ENCODE measurements around the gene ETS2. TPM values are rescaled to one million over a fixed set of nuclear protein-coding genes. Genes with fewer than 3 reads are reported as not detected.

The ETS2 gene
- polyA plus RNA-seq, 1 donor, result 140 TPM

DNA sequence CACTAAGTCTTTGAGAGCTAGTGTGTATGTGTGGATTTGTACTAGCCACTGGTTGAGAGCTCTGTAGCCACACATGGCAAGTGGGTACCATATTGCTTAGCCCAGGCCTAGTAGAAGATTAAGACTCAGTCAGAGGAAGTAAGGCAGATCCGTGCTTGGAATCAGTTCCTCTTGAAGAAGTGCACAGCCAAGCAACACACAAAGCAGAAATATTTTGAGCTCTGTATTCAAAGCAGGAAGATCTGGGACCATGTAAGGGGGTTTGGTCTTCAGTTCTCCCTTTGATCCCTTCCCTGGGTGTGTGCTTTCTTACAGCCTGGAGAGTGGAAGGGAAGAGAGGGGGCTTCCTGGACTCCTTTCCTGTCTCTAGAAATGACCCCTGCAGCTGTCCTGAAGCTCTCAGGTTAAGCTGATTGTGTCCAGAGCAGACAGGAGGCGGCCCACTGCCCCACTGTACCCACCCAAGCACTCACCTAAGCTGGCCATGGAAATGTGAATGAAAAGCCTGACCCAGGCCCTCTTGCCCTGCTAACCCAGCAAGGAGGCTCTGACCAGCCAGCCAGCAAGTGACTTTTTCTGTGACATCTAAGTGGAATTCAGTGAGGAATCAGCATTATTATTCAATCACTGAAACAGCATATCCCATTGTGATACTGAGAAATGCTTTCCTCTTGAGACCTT lies 3.6 kb downstream of the ETS2 start:
- peaks cover 30% of the 10 kb centered on the region for H3K4me1 ChIP-seq (ENCODE audit: control insufficient read depth, insufficient read depth, low read length)
- H3K4me3 ChIP-seq (ENCODE audit: low read length), result peak overlapping the region; percentile 85
- H3K27ac ChIP-seq (ENCODE audit: low read length), result peak overlapping the region; percentile 99
- peaks cover 59% of the 10 kb centered on the region for H3K36me3 ChIP-seq (ENCODE audit: control insufficient read depth, insufficient read depth, low read length)
- H3K9me3 ChIP-seq (ENCODE audit: control insufficient read depth, low read depth, low read length), result no peaks in the 10 kb centered on the region
- WGBS (ENCODE audit: insufficient coverage, low lambda C conversion rate), result no CpG with 5 or more reads among the region's 2 CpGs
- DNase-seq, result no peak
- H3K27me3 ChIP-seq (ENCODE audit: control insufficient read depth, insufficient read depth, low read length), result no peaks in the 10 kb centered on the region

DNA sequence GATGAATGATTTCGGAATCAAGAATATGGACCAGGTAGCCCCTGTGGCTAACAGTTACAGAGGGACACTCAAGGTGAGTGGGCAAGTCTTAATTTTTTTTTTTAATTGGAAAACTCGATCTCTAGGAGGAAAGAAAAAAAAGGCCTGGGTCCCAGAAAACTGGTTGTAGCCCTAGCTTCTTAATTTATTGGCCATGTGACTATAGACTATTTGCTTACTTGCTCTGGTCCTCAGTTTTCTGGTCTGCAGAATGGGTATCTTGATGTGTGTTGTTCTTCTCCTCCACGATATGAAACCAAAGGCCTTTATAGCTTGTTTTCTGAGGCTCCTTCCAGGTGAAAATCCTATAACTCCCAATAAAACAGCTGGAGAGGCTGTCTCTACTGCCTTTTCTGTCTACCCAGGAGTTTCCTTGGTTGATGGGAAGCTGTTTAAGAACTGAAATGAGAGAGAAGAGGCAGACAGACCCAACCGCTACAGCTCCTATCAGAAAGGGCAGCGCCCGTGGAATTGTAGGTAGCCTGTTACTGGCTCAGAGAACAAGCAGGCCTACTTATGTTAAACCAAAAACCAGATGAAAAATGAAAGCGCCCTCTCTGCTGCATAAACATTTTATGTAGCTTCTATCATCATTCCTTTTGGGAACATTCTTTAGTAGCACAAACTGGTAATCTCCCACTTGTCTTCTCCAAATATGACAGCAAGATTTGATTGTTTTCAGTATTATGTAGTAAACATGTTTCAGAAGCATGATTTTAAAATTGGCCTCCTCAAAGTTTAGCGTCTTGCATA lies 4.5 kb downstream of the ETS2 start:
- no CpG with 5 or more reads among the region's 8 CpGs for WGBS (ENCODE audit: insufficient coverage, low lambda C conversion rate)
- Histone ChIP-seq H3K36me3 (ENCODE audit: control insufficient read depth, insufficient read depth, low read length) (peaks cover 68% of the 10 kb centered on the region), H3K27ac (ENCODE audit: low read length) (peak overlapping the region; percentile 1), H3K4me3 (ENCODE audit: low read length) (no peak overlapping the region), H3K27me3 (ENCODE audit: control insufficient read depth, insufficient read depth, low read length) (no peaks in the 10 kb centered on the region), H3K9me3 (ENCODE audit: control insufficient read depth, low read depth, low read length) (no peaks in the 10 kb centered on the region), H3K4me1 (ENCODE audit: control insufficient read depth, insufficient read depth, low read length) (peaks cover 26% of the 10 kb centered on the region)
- DNase-seq, result no peak

DNA sequence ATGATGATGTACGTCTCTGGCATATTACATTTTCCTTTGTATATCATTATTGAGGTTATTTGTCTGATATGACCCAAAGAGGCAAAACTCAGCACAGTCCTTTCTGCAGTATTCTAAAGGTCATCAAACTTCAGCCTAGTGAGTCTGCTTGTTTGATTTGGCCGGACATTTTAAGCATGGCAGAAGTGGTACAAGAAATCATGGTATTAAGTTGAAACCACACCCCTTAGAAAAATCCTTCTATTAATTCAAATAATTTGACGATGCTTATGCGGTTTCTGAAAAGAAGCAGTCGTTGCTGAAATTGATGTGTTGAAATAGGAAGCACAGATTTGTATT lies 5.1 kb downstream of the ETS2 start:
- no peak overlapping the region for H3K4me3 ChIP-seq (ENCODE audit: low read length)
- peaks cover 26% of the 10 kb centered on the region for H3K4me1 ChIP-seq (ENCODE audit: control insufficient read depth, insufficient read depth, low read length)
- H3K36me3 ChIP-seq (ENCODE audit: control insufficient read depth, insufficient read depth, low read length), result peaks cover 73% of the 10 kb centered on the region
- 64% methylated on average over 3 of the region's 5 CpGs for WGBS (ENCODE audit: insufficient coverage, low lambda C conversion rate)
- H3K27me3 ChIP-seq (ENCODE audit: control insufficient read depth, insufficient read depth, low read length), result no peaks in the 10 kb centered on the region
- no peak overlapping the region for H3K27ac ChIP-seq (ENCODE audit: low read length)
- no peak for DNase-seq
- no peaks in the 10 kb centered on the region for H3K9me3 ChIP-seq (ENCODE audit: control insufficient read depth, low read depth, low read length)

DNA sequence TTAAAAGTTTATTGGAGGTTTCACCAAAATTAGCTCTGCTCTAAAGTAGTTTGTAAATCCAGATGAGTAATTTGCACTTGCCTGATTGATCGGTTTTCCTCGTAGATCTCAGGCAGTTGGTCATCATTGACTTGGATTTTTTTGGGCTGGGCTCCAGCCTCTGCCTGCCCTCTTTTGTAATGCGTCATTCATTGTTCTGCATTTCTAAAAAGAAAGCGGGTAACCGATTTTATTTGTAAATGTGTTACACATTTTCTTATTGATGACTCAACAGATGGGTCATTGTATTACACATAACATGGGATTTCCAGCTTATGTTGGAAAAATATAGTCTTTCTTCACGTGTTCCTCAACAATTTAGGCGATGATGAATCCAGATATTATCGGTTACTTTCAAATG lies 5.5 kb downstream of the ETS2 start:
- DNase-seq, result no peak
- Histone ChIP-seq H3K36me3 (ENCODE audit: control insufficient read depth, insufficient read depth, low read length) (peaks cover 76% of the 10 kb centered on the region), H3K4me3 (ENCODE audit: low read length) (no peak overlapping the region), H3K27ac (ENCODE audit: low read length) (no peak overlapping the region), H3K4me1 (ENCODE audit: control insufficient read depth, insufficient read depth, low read length) (peaks cover 26% of the 10 kb centered on the region), H3K9me3 (ENCODE audit: control insufficient read depth, low read depth, low read length) (no peaks in the 10 kb centered on the region), H3K27me3 (ENCODE audit: control insufficient read depth, insufficient read depth, low read length) (no peaks in the 10 kb centered on the region)
- 79% methylated on average over 3 of the region's 8 CpGs for WGBS (ENCODE audit: insufficient coverage, low lambda C conversion rate)

DNA sequence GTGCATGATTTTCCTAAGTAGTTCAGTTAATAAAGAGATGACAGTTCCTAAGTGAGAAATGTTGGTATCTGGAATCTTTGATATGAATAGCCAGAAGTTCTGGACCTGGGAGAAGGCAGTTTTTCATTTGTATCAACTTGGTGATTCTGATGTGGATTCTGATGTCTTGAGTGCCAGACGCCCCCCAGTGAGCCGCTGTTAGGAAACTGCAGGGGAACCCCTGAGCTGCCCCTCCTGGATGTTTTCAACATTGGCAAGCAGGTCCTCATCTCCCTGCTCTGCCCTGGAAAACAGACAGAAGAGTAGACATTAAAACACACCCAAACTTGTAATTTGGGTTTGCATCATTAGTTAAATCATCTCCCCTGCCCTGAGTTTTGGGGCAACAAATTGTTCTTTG lies 7.4 kb downstream of the ETS2 start:
- Histone ChIP-seq H3K4me1 (ENCODE audit: control insufficient read depth, insufficient read depth, low read length) (peaks cover 25% of the 10 kb centered on the region), H3K4me3 (ENCODE audit: low read length) (no peak overlapping the region), H3K27me3 (ENCODE audit: control insufficient read depth, insufficient read depth, low read length) (no peaks in the 10 kb centered on the region), H3K9me3 (ENCODE audit: control insufficient read depth, low read depth, low read length) (no peaks in the 10 kb centered on the region), H3K27ac (ENCODE audit: low read length) (no peak overlapping the region), H3K36me3 (ENCODE audit: control insufficient read depth, insufficient read depth, low read length) (peaks cover 89% of the 10 kb centered on the region)
- WGBS (ENCODE audit: insufficient coverage, low lambda C conversion rate), result no CpG with 5 or more reads among the region's 2 CpGs
- no peak for DNase-seq

DNA sequence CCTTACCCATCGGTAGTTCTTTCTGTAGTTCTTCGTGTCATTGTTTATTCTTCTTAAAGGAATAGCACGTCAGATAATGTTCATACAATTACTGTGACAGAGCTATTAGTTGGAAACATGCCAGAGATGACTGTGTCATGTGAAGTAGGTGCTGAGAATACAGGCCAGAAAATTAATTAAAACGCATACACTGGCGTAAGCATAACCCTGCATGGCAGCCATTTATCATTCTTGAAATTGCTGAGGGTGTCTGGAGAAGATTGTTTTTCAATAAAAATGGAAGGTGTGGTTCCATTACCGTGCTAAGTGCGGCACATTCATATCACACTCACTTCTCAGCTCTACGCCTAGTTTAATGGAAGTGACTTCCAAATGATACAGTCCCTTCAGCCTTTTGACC lies 7.8 kb downstream of the ETS2 start:
- Histone ChIP-seq H3K27me3 (ENCODE audit: control insufficient read depth, insufficient read depth, low read length) (no peaks in the 10 kb centered on the region), H3K36me3 (ENCODE audit: control insufficient read depth, insufficient read depth, low read length) (peaks cover 89% of the 10 kb centered on the region), H3K27ac (ENCODE audit: low read length) (no peak overlapping the region), H3K4me1 (ENCODE audit: control insufficient read depth, insufficient read depth, low read length) (peaks cover 21% of the 10 kb centered on the region), H3K9me3 (ENCODE audit: control insufficient read depth, low read depth, low read length) (no peaks in the 10 kb centered on the region), H3K4me3 (ENCODE audit: low read length) (no peak overlapping the region)
- no CpG with 5 or more reads among the region's 8 CpGs for WGBS (ENCODE audit: insufficient coverage, low lambda C conversion rate)
- no peak for DNase-seq

DNA sequence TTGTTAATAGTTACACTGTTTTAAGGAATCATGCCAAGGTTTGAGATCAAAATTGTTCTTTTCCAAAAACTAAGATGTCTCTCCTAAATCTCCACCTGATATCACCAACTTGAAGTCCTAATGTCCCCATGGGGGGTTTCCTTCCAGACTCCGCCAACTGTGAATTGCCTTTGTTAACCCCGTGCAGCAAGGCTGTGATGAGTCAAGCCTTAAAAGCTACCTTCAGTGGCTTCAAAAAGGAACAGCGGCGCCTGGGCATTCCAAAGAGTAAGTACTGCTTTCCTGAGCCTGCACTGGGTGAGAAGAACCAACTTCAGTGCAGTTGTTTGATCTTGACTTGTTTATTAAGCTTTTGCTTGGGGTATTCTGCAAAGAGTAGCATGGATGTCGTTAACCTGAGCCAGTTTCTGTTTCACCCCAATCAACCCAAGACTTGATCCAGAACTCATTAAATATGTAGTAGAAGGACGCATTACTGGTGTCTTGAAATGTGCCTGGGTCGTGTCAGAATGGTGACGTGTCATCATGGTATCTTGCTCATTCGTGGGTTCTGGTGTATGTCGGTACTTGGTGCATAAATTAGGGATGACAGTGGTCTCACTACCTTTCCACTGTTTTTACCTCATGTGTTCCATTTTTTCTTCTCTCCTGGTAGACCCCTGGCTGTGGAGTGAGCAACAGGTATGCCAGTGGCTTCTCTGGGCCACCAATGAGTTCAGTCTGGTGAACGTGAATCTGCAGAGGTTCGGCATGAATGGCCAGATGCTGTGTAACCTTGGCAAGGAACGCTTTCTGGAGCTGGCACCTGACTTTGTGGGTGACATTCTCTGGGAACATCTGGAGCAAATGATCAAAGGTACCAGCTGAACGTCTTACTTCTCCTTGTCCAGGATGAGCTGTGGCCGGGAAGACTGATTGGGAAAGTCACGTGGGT lies 8.7 kb downstream of the ETS2 start:
- DNase-seq, result no peak
- peaks cover 17% of the 10 kb centered on the region for H3K4me1 ChIP-seq (ENCODE audit: control insufficient read depth, insufficient read depth, low read length)
- H3K27ac ChIP-seq (ENCODE audit: low read length), result no peak overlapping the region
- whole genome bisulfite sequencing (ENCODE audit: insufficient coverage, low lambda C conversion rate), result no CpG with 5 or more reads among the region's 16 CpGs
- H3K27me3 ChIP-seq (ENCODE audit: control insufficient read depth, insufficient read depth, low read length), result no peaks in the 10 kb centered on the region
- H3K4me3 ChIP-seq (ENCODE audit: low read length), result no peak overlapping the region
- H3K9me3 ChIP-seq (ENCODE audit: control insufficient read depth, low read depth, low read length), result no peaks in the 10 kb centered on the region
- H3K36me3 ChIP-seq (ENCODE audit: control insufficient read depth, insufficient read depth, low read length), result peaks cover 94% of the 10 kb centered on the region

GRCh38 chr21:38815060-38815405 lies 9.3 kb downstream of the ETS2 start:
- no CpG with 5 or more reads among the region's 2 CpGs for WGBS (ENCODE audit: insufficient coverage, low lambda C conversion rate)
- Histone ChIP-seq H3K4me1 (ENCODE audit: control insufficient read depth, insufficient read depth, low read length) (peaks cover 11% of the 10 kb centered on the region), H3K27ac (ENCODE audit: low read length) (no peak overlapping the region)

DNA sequence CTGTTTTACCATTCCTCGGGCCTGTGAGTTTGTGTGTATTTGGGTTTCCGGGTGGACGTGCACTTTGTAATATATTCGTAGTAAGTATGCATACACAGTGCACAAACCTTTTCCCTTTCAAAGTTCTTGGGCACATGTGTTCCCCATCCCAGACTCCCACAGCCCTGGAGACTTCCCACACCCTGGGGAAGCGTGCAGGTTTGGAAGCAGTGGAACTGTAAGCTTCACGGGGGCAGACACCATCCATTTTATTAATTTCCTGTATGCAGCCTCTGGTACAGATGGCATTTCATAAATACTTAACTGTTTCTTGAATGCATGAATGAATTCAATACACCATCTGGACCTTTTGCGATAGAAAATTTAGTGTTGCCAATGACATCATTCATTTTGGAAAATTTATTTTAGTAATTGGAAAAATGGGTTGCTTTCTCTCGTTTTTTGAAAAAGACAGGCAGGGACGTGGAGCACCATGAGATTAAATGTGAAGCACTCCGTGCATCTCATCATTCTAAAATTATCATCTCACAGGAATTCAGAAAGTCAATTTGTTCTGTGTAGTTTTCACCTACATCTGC lies 10.8 kb downstream of the ETS2 start:
- H3K27ac ChIP-seq (ENCODE audit: low read length), result no peak overlapping the region
- H3K4me3 ChIP-seq (ENCODE audit: low read length), result no peak overlapping the region
- H3K4me1 ChIP-seq (ENCODE audit: control insufficient read depth, insufficient read depth, low read length), result peaks cover 8% of the 10 kb centered on the region
- H3K27me3 ChIP-seq (ENCODE audit: control insufficient read depth, insufficient read depth, low read length), result no peaks in the 10 kb centered on the region
- WGBS (ENCODE audit: insufficient coverage, low lambda C conversion rate), result 95% methylated on average over 4 of the region's 10 CpGs
- no peak for DNase-seq
- no peaks in the 10 kb centered on the region for H3K9me3 ChIP-seq (ENCODE audit: control insufficient read depth, low read depth, low read length)
- peaks cover 95% of the 10 kb centered on the region for H3K36me3 ChIP-seq (ENCODE audit: control insufficient read depth, insufficient read depth, low read length)

More at GRCh38 chr21:38815060-38815405, 9.3 kb downstream of the ETS2 start:
- peaks cover 94% of the 10 kb centered on the region for H3K36me3 ChIP-seq (ENCODE audit: control insufficient read depth, insufficient read depth, low read length)
- no peaks in the 10 kb centered on the region for H3K27me3 ChIP-seq (ENCODE audit: control insufficient read depth, insufficient read depth, low read length)
- H3K4me3 ChIP-seq (ENCODE audit: low read length), result no peak overlapping the region
- H3K9me3 ChIP-seq (ENCODE audit: control insufficient read depth, low read depth, low read length), result no peaks in the 10 kb centered on the region
- DNase-seq, result no peak

Measured in large intestine (tissue), 3 donors.